Activated T-cell treated with anti-CD3 and anti-CD28 coated beads, Interleukin-2, amount 50 U/mL, for 48 hours (primary cell): ENCODE results near the gene SURF2.

Source experiments
- DNase-seq, 2 experiments: peaks; one replicate each; pipeline ENCODE4 v3.0.0-alpha.2; 2020

Gene SURF2

DNA sequence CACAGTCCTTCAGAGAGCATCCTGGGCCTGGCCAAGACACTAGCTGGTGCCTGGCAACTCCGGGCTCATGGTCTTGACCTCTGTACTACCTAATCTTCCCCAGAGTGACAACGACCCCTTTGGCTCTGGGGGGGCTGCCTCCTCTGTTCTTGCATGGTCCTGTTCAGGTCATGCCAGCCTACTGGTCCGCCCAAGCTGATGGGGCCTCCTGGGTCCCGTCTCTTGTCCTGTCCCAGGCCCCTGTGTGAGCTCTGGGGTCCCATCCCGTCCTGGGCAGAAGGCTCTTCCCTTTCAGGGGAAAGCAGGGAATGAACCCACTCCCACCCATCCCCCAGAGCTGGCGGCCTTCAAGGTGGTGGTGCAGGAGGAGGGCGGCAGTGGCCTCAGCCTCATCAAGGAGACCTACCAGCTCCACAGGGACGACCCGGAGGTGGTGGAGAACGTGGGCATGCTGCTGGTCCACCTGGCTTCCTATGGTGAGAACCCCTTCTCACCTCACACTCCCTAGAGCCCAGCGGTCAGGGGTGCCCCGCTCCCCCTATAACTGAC, 48.2 kb downstream of the SURF2 start:
- DNase-seq: no peak

DNA sequence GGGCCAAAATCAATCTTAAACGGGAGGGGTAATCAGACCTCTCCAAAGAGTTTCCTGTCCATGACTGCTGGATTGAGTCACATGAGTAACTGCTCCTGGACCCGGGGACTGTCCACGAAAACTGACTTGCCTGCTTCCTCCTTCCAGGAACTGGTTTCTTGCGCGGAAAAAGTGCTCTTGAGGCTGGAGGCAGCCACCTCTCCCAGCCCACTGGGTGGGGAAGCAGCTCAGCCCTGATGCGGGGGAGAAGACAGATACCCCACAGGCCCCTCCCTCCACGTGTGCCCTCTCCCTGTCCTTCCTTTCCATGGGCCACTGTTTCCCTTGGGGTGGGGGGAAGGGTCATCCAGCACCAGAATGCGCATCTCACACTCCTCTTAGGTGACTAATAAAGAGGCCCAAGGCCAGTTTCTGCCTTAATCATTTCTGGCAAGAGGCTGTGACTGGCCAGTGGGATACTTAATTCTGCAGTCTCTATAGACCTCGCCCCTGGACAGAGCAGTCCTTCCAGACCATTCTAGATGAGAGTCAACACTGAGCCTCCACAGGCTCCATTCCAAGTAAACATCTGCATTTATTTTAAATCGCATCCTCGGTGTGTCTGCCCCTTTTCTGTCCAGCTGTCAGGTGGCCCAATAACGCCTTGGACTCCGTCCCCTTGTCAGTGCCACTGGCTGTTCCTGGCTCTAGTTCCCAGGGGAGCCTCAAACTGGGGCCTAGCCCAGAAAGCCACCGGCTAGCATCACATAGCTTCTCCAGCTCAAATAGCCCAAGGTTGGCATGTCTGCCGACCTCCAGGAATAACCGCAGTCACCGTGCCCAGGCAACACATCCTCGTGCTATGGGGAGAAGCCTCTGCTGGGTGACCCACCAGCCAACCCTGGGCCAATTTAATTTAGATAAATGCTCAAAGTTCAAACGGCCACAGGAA, 49.4 kb downstream of the SURF2 start:
- no peak for DNase-seq

DNA sequence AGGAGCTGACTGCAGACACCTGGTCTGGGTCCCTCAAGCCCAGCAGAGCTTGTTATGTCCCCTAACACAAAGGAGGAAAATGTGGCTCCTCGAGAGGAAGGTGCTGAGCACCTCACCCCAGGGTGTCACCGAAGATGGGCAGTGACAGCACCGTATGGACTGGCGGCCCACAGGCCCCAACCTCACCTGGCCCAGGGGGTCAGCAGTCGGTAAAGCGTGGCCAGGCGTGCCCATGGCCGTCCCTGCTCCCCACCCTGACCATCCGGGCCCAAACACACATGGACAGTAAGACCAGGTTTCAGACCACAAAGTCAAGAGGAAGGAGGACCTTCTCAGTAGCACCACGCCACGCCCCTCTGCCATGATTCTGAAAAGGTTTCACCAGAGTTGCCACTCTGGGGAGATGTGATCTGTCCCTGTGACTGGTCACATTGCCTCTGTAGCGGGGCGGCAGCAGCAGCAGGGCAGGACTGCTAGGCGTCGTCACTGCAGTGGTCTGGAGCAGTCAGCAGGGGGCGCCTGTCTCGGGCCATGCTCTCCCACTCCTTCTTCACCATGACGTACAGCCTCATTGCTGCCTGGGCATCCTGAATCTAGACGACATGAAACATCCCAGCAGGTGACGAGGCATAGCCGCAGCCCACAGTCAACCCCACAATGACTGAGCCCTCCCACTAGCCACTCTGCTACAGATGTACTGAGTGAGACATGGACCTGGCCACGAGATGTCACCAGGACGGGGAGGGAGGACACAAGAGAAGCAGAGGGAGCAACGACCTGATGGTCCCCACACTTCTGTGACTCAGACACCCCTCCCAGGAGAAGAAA, 50.3 kb downstream of the SURF2 start:
- DNase-seq: peak; percentile 85 to 91

DNA sequence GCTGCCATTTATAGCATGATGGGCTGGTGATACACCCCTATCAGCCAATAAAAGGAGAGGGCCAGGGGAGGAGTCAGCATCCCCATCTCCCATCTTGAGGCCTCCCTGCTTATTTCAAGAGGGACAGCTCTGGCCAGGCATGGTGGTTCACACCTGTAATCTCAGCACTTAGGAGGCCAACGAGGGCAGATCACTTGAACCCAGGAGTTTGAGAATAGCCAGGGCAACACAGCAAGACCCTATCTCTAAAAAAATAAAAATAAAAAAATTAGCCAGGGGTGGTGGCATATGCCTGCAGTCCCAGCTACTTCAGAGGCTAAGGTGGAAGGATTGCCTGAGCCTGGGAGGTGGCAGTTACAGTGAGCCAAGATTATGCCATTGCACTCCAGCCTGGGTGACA, 51.7 kb downstream of the SURF2 start:
- no peak for DNase-seq
